Central memory CD8-positive, alpha-beta T cell (primary cell): ENCODE data around the gene PHF23.

Experiments used
- ATAC-seq: fragments of 150-1000 bp; cut with Tn5 transposase; replicated peaks from 2 replicates; pipeline ENCODE4 v1.10.0; 2022; ENCODE audit warnings: mild to moderate bottlenecking, moderate FRiP score, moderate number of reproducible peaks; ENCODE audit not compliant: poor library complexity, severe bottlenecking; ENCODE audit errors: extremely low read depth
- DNase-seq, 2 donors: peaks; one replicate each; pipeline ENCODE4 v3.0.0; 2021; ENCODE audit warnings: low spot score in 2 of 2
- H3K27ac Mint-ChIP-seq: one replicate; pipeline ENCODE4 v1.8.0; 2022; ENCODE audit warnings: low read depth, mild to moderate bottlenecking, moderate library complexity, mixed read lengths
- H3K27me3 Mint-ChIP-seq: one replicate; pipeline ENCODE4 v1.8.0; 2022; ENCODE audit warnings: mixed read lengths
- H3K36me3 Mint-ChIP-seq: one replicate; pipeline ENCODE4 v1.8.0; 2022; ENCODE audit warnings: mild to moderate bottlenecking, moderate library complexity, mixed read lengths; ENCODE audit not compliant: insufficient read depth
- H3K4me1 Mint-ChIP-seq: one replicate; pipeline ENCODE4 v1.8.0; 2022; ENCODE audit warnings: mixed read lengths
- H3K4me3 Mint-ChIP-seq: one replicate; pipeline ENCODE4 v1.8.0; 2022; ENCODE audit warnings: mild to moderate bottlenecking, moderate library complexity, mixed read lengths
- H3K9me3 Mint-ChIP-seq: one replicate; pipeline ENCODE4 v1.8.0; 2022; ENCODE audit warnings: mixed read lengths

The PHF23 gene

GRCh38 chr17:7219229-7219811 is 19.9 kb downstream of the PHF23 start:
- Mint-ChIP-seq H3K4me1 (peaks cover 51% of the 10 kb centered on the region), H3K27ac (peak overlapping the region; percentile 95), H3K4me3 (peak overlapping the region; percentile 98), H3K36me3 (peaks cover 14% of the 10 kb centered on the region), H3K27me3 (no peaks in the 10 kb centered on the region), H3K9me3 (no peaks in the 10 kb centered on the region)
- DNase-seq, result no peak
- no peak for ATAC-seq

- no peak for ATAC-seq
- H3K27ac Mint-ChIP-seq, result peak overlapping the region; percentile 95
- H3K36me3 Mint-ChIP-seq, result peaks cover 19% of the 10 kb centered on the region
- peak overlapping the region; percentile 98 for H3K4me3 Mint-ChIP-seq
- H3K27me3 Mint-ChIP-seq, result peaks cover 4% of the 10 kb centered on the region
- H3K4me1 Mint-ChIP-seq, result peaks cover 57% of the 10 kb centered on the region
- H3K9me3 Mint-ChIP-seq, result no peaks in the 10 kb centered on the region
- DNase-seq, result no peak
Observed at GRCh38 chr17:7218758-7219157, 20.5 kb downstream of the PHF23 start.

- H3K36me3 Mint-ChIP-seq, result peaks cover 20% of the 10 kb centered on the region
- peak overlapping the region; percentile 98 for H3K4me3 Mint-ChIP-seq
- peaks cover 10% of the 10 kb centered on the region for H3K27me3 Mint-ChIP-seq
- ATAC-seq (no peak), DNase-seq (no peak)
- H3K27ac Mint-ChIP-seq, result no peak overlapping the region
- H3K4me1 Mint-ChIP-seq, result peaks cover 63% of the 10 kb centered on the region
- H3K9me3 Mint-ChIP-seq, result no peaks in the 10 kb centered on the region
Observed at GRCh38 chr17:7218166-7218565, 21.1 kb downstream of the PHF23 start.

GRCh38 chr17:7217113-7217987 is 21.9 kb downstream of the PHF23 start:
- ATAC-seq, result no peak
- no peaks in the 10 kb centered on the region for H3K9me3 Mint-ChIP-seq
- H3K4me1 Mint-ChIP-seq, result peaks cover 63% of the 10 kb centered on the region
- H3K27me3 Mint-ChIP-seq, result peaks cover 14% of the 10 kb centered on the region
- peak overlapping the region; percentile 29 for H3K4me3 Mint-ChIP-seq
- peaks cover 20% of the 10 kb centered on the region for H3K36me3 Mint-ChIP-seq
- no peak overlapping the region for H3K27ac Mint-ChIP-seq
- DNase-seq, result no peak

GRCh38 chr17:7216242-7217112 is 22.8 kb downstream of the PHF23 start:
- Mint-ChIP-seq H3K36me3 (peaks cover 20% of the 10 kb centered on the region), H3K9me3 (no peaks in the 10 kb centered on the region), H3K27ac (peak overlapping the region; percentile 13), H3K4me3 (peak overlapping the region; percentile 0), H3K4me1 (peaks cover 61% of the 10 kb centered on the region), H3K27me3 (peaks cover 22% of the 10 kb centered on the region)
- ATAC-seq, result no peak
- DNase-seq, result no peak

- peaks cover 53% of the 10 kb centered on the region for H3K4me1 Mint-ChIP-seq
- DNase-seq (no peak), ATAC-seq (no peak)
- H3K36me3 Mint-ChIP-seq, result peaks cover 20% of the 10 kb centered on the region
- H3K4me3 Mint-ChIP-seq, result peak overlapping the region; percentile 0
- peaks cover 30% of the 10 kb centered on the region for H3K27me3 Mint-ChIP-seq
- no peaks in the 10 kb centered on the region for H3K9me3 Mint-ChIP-seq
- peak overlapping the region; percentile 13 for H3K27ac Mint-ChIP-seq
Observed at GRCh38 chr17:7215652-7216180, 23.5 kb downstream of the PHF23 start.

- H3K4me3 Mint-ChIP-seq, result peak overlapping the region; percentile 86
- H3K4me1 Mint-ChIP-seq, result peaks cover 48% of the 10 kb centered on the region
- peaks cover 35% of the 10 kb centered on the region for H3K27me3 Mint-ChIP-seq
- H3K36me3 Mint-ChIP-seq, result peaks cover 20% of the 10 kb centered on the region
- no peaks in the 10 kb centered on the region for H3K9me3 Mint-ChIP-seq
- DNase-seq (no peak), ATAC-seq (no peak)
- H3K27ac Mint-ChIP-seq, result peak overlapping the region; percentile 98
Observed at GRCh38 chr17:7215136-7215638, 24.1 kb downstream of the PHF23 start.

GRCh38 chr17:7214300-7215135 is 24.7 kb downstream of the PHF23 start:
- no peaks in the 10 kb centered on the region for H3K9me3 Mint-ChIP-seq
- DNase-seq, result peak; percentile 97 to 98
- ATAC-seq, result peak; percentile 77
- peak overlapping the region; percentile 98 for H3K27ac Mint-ChIP-seq
- peaks cover 43% of the 10 kb centered on the region for H3K4me1 Mint-ChIP-seq
- peaks cover 42% of the 10 kb centered on the region for H3K27me3 Mint-ChIP-seq
- peaks cover 20% of the 10 kb centered on the region for H3K36me3 Mint-ChIP-seq
- H3K4me3 Mint-ChIP-seq, result peak overlapping the region; percentile 86

- H3K27ac Mint-ChIP-seq, result peak overlapping the region; percentile 98
- DNase-seq (no peak), ATAC-seq (peak; percentile 4)
- peak overlapping the region; percentile 86 for H3K4me3 Mint-ChIP-seq
- H3K9me3 Mint-ChIP-seq, result no peaks in the 10 kb centered on the region
- H3K4me1 Mint-ChIP-seq, result peaks cover 37% of the 10 kb centered on the region
- peaks cover 20% of the 10 kb centered on the region for H3K36me3 Mint-ChIP-seq
- peaks cover 45% of the 10 kb centered on the region for H3K27me3 Mint-ChIP-seq
Observed at GRCh38 chr17:7213895-7214299, 25.4 kb downstream of the PHF23 start.

- ATAC-seq (no peak), DNase-seq (no peak)
- no peak overlapping the region for H3K4me3 Mint-ChIP-seq
- H3K9me3 Mint-ChIP-seq, result no peaks in the 10 kb centered on the region
- H3K36me3 Mint-ChIP-seq, result peaks cover 18% of the 10 kb centered on the region
- peaks cover 53% of the 10 kb centered on the region for H3K27me3 Mint-ChIP-seq
- no peak overlapping the region for H3K27ac Mint-ChIP-seq
- peaks cover 32% of the 10 kb centered on the region for H3K4me1 Mint-ChIP-seq
Observed at GRCh38 chr17:7211491-7212273, 27.6 kb downstream of the PHF23 start.
